Measurements from ENCODE around the gene PPP4C. TPM values are rescaled to one million over a fixed set of nuclear protein-coding genes. Genes with fewer than 3 reads are reported as not detected.

PPP4C gene
- total and polyA plus RNA-seq, 12 donors = 34.5 to 82.1 (median 42.4) TPM

- WGBS, 2 donors = 57 to 68% methylated on average over 3 of the region's 3 CpGs
- Histone ChIP-seq H3K4me3 (no peak overlapping the region), H3K9me3 (no peaks in the 10 kb centered on the region), H3K4me1 (peaks cover 0 to 41% (median 0%) of the 10 kb centered on the region in 9 donors), H3K36me3 (peaks cover 0 to 61% (median 26%) of the 10 kb centered on the region in 9 donors), H3K27me3 (no peaks in the 10 kb centered on the region), H3K27ac (peak overlapping the region in 8 of 10 donors; percentile 12 to 47 (median 20))
- intact Hi-C loops (cut with DNase I) = no loop called here
- DNase-seq = no peak
- ATAC-seq = peak in 1 of 8 donors; percentile 31
- TF ChIP-seq, protein P1, sequence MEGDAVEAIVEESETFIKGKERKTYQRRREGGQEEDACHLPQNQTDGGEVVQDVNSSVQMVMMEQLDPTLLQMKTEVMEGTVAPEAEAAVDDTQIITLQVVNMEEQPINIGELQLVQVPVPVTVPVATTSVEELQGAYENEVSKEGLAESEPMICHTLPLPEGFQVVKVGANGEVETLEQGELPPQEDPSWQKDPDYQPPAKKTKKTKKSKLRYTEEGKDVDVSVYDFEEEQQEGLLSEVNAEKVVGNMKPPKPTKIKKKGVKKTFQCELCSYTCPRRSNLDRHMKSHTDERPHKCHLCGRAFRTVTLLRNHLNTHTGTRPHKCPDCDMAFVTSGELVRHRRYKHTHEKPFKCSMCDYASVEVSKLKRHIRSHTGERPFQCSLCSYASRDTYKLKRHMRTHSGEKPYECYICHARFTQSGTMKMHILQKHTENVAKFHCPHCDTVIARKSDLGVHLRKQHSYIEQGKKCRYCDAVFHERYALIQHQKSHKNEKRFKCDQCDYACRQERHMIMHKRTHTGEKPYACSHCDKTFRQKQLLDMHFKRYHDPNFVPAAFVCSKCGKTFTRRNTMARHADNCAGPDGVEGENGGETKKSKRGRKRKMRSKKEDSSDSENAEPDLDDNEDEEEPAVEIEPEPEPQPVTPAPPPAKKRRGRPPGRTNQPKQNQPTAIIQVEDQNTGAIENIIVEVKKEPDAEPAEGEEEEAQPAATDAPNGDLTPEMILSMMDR (IDR thresholded peaks at IDR 0.05) = no peak
Measured at GRCh38 chr16:30085247-30085646, 9.5 kb downstream of the PPP4C start.

DNA sequence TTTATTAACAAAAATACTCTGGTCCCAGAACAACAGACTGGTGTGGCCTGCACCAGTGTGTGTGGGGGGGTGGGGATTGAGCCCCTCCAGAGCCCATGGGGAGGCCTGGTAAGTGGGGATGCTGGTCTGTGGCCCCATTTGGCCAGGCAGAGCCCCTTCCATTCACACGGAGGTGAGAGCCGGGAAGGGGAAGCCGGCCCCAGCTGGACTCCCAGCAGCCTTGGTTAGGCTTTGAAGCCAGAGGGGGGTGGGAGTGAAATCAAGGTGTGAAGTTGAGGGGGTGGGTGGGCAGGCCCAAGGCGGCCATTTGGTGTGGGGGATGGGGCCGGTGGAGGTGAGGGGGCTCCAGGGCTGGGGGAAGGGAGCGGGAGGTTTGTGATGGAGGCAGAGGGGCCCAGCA, 10.0 kb downstream of the PPP4C start:
- H3K36me3 ChIP-seq = peaks cover 0 to 56% (median 23%) of the 10 kb centered on the region in 9 donors
- H3K4me1 ChIP-seq = peaks cover 0 to 47% (median 2%) of the 10 kb centered on the region in 9 donors
- intact Hi-C loops (cut with DNase I) = no loop called here
- DNase-seq = no peak
- no peaks in the 10 kb centered on the region for H3K27me3 ChIP-seq
- peak overlapping the region in 8 of 10 donors; percentile 12 to 47 (median 20) for H3K27ac ChIP-seq
- no peak for ATAC-seq
- TF ChIP-seq, protein P1 (IDR thresholded peaks at IDR 0.05) = no peak
- no peaks in the 10 kb centered on the region for H3K9me3 ChIP-seq
- no peak overlapping the region for H3K4me3 ChIP-seq
- WGBS, 2 donors = 78 to 80% methylated on average over 6 of the region's 6 CpGs

GRCh38 chr16:30086291-30087140, 10.7 kb downstream of the PPP4C start:
- intact Hi-C loops (cut with DNase I) = no loop called here
- ATAC-seq (no peak), DNase-seq (no peak)
- Histone ChIP-seq H3K4me1 (peaks cover 0 to 54% (median 9%) of the 10 kb centered on the region in 9 donors), H3K36me3 (peaks cover 0 to 49% (median 16%) of the 10 kb centered on the region in 9 donors), H3K27ac (peak overlapping the region in 2 of 10 donors; percentile 41 to 65), H3K27me3 (no peaks in the 10 kb centered on the region), H3K9me3 (no peaks in the 10 kb centered on the region), H3K4me3 (no peak overlapping the region)
- TF ChIP-seq, protein P1 (IDR thresholded peaks at IDR 0.05) = no peak
- WGBS, 2 donors = 78 to 80% methylated on average over 27 of the region's 27 CpGs

DNA sequence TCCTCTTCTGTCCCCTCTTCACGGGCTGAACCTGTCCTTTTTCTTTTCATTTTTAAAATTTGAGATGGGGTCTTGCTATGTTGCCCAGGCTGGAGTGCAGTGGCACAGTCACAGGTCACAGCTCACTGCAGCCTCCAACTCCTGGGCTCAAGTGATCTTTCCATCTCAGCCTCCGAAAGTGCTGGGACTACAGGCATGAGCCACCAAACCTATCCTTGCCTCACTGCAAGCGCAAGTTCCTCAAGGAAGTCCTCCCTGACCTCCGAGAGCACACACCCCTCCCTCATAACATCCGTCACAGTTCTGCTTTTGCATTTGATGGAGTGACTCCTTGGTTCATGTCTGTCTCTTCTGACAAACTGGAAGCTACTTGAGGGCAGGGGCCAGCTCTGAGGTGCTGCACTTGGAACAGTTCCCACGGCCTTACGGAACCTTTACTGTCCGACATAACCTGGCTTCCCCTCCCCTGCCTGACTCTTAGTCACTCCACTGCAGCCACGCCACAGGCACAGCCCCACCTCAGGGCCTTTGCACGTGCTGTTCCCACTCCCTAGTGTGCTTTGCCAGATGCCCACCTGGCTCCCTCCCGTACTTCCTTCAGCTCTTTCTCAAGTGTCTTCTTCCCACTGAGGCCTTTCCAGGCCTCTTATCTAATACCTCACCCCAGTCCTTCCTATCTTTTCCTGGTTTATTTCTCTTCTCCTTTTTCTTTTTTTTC, 11.5 kb downstream of the PPP4C start:
- Histone ChIP-seq H3K9me3 (no peaks in the 10 kb centered on the region), H3K4me1 (peaks cover 0 to 62% (median 13%) of the 10 kb centered on the region in 9 donors), H3K4me3 (no peak overlapping the region), H3K27ac (peak overlapping the region in 2 of 10 donors; percentile 41 to 65), H3K36me3 (peaks cover 0 to 40% (median 15%) of the 10 kb centered on the region in 9 donors), H3K27me3 (no peaks in the 10 kb centered on the region)
- TF ChIP-seq, protein P1 (IDR thresholded peaks at IDR 0.05) = no peak
- intact Hi-C loops (cut with DNase I) = no loop called here
- DNase-seq (no peak), ATAC-seq (no peak)
- WGBS, 2 donors = 86 to 90% methylated on average over 11 of the region's 11 CpGs
